Heart right ventricle (tissue), 16 donors: ENCODE results near the gene DEFB123. TPM values are rescaled to one million over a fixed set of nuclear protein-coding genes. Genes with fewer than 3 reads are reported as not detected.
"Not testable (repeated sequence)": the region's sequence is repeated elsewhere in the genome, so short reads cannot be mapped to it uniquely, and the experiment has no call there.

ENCODE experiments used
- ATAC-seq, 8 donors: fragments of 200-7000 bp; cut with Tn5 transposase; one replicate each; pipeline ENCODE4 v1.9.1; 2020; ENCODE audit warnings: mild to moderate bottlenecking in 8 of 8, moderate library complexity in 8 of 8, moderate number of reproducible peaks in 1 of 8
- DNase-seq, 2 donors: peaks; one replicate each; pipeline ENCODE4 v3.0.0-alpha.2; 2020
- H3K27ac ChIP-seq, 10 donors: fragments of 200-600 bp; sonication (generic) in 2 of 10; one replicate each; pipeline versions ENCODE4 v1.5.0 to v1.8.0; 2020 to 2022; ENCODE audit warnings: mild to moderate bottlenecking in 3 of 10
- H3K27me3 ChIP-seq, 7 donors: fragments of 200-600 bp; one replicate each; pipeline ENCODE4 v1.8.0; 2021 to 2022; ENCODE audit warnings: mild to moderate bottlenecking in 2 of 7
- H3K36me3 ChIP-seq, 9 donors: fragments of 200-600 bp; sonication (generic) in 1 of 9; one replicate each; pipeline versions ENCODE4 v1.5.0 to v1.8.0; 2020 to 2022; ENCODE audit warnings: mild to moderate bottlenecking in 2 of 9
- H3K4me1 ChIP-seq, 9 donors: fragments of 200-600 bp; sonication (generic) in 1 of 9; one replicate each; pipeline versions ENCODE4 v1.5.0 to v1.8.0; 2020 to 2022; ENCODE audit warnings: mild to moderate bottlenecking in 4 of 9
- H3K4me3 ChIP-seq, 10 donors: fragments of 200-600 bp; sonication (generic) in 2 of 10; one replicate each; pipeline versions ENCODE4 v1.5.0 to v1.8.0; 2020 to 2022; ENCODE audit warnings: mild to moderate bottlenecking in 7 of 10, moderate library complexity in 2 of 10
- H3K9me3 ChIP-seq, 11 donors: fragments of 200-600 bp in 10 of 11; sonication (generic) in 2 of 11; one replicate each; pipeline versions ENCODE4 v1.5.0 to v1.8.0; 2013 to 2022; ENCODE audit warnings: mild to moderate bottlenecking in 2 of 11, control low read depth in 1 of 11, moderate library complexity in 1 of 11
- whole genome bisulfite sequencing, 2 donors: extraction: QIAGEN DNeasy Blood & Tissue Kit; methylation state at CpG; one replicate each; pipeline ENCODE4 v1.1.7; 2013; ENCODE audit warnings: inconsistent platforms in 1 of 2; 5-methylcytosine and 5-hydroxymethylcytosine counted together
- intact Hi-C, 10 donors: fragments of 100-400 bp; cut with DNase I; formaldehyde crosslinking; loops; one replicate each; pipeline versions ENCODE4 v1.11.1 to v1.14.2; 2022
- polyA plus RNA-seq, 2 donors: library from polyadenylated mRNA; stranded (reverse); fragments of 200-250 nt; gene quantifications; one replicate each; pipeline ENCODE4 v1.2.3, GENCODE V29; 2013
- total RNA-seq, 10 donors: library from RNA; stranded (reverse); fragmentation: NEBNext Ultra II Directional in 3 of 10; extraction: Animal tissue kit (Norgen Biotek cat#: 25700) in 3 of 10; gene quantifications; one replicate each; pipeline versions ENCODE4 v1.2.1 to v1.2.4, GENCODE V29; 2021 to 2023
- TF ChIP-seq, protein P1 (sequence below), 9 donors: fragments of 200-600 bp; sonication (generic) in 2 of 9; IDR thresholded peaks; one replicate each; pipeline versions ENCODE4 v1.5.0 to v1.8.0; 2021 to 2022; ENCODE audit warnings: antibody characterized with exemption in 9 of 9, mild to moderate bottlenecking in 5 of 9, moderate library complexity in 1 of 9
- donor health status: Arrhythmogenic right ventricular cardiomyopathy.
- donor health status: ischemic (EF 13 %, LVEDD 7.1; RV severe dilation, severe dysfunction).
- donor health status: healthy with polysubstance abuse.
- donor health status: DM: no; HTN: yes; CAD: no.
- donor health status: DM: no; HTN: no; CAD: no.
- donor health status: ischemic (EF 25% LVEDD 6.9; RV normal size, moderate dysfunction).
- donor health status: ischemic (EF 25% LVEDD 5.7; RV mildly dilated, moderate dysfunction).
- donor health status: healthy.
- donor health status: DM: yes; HTN: yes; CAD: no.
- donor health status: Ischemic cardiomyopathy.
- donor health status: ischemic (EF 35%, LVEDD 5.7; RV mildly dilated, moderate dysfunction).
- donor health status: nonischemic (EF 11% LVEDD 7.7; RV severe dilation, severe dysfunction).
- donor health status: DM: yes; HTN: yes; CAD: no.
- donor health status: PGD.
- donor health status: ischemic (EF 29% LVEDD 5.4; RV normal size, mild dysfunction).
- donor health status: nonischemic (EF 23%, LVEDD 6.1; RV moderate dilation, normal function).

The DEFB123 gene
- total and polyA plus RNA-seq, 12 donors = not detected

DNA sequence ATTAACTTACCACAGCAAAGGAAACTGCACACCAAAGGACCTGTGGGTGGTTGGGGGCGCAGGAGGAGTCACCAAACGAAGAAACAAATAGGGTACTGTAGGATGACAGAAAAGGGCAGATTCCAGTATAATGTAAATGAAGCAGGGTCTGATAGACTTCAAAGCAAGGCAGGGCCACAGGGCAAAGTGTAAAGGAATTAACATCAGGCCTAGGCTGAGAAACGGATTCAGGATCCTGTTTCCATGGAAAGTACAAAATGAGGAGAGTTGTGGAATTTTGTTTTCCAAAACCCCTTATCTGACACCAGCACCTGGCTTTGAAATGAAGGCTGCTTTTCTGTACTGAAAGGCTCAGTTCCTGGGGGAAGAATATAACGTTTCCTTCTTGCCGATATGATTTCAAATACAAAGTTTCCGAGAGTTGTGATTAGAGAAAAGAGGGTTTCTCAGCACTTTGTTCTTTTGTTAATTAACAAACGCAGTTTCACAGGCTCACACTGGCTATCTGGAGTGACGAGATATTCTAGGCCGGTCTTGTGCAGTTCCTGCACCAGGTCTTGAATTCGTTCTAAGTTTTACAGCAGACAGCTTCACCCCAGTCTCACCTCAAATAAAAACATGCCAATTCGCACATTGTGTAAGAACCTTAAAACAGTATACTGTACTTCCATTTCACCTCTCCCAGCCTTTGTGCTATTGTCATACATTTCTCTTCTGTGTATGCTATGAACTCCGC is 5.8 kb downstream of the DEFB123 start:
- no peak overlapping the region for H3K4me3 ChIP-seq
- DNase-seq (no peak), ATAC-seq (no peak)
- H3K27ac ChIP-seq = no peak overlapping the region
- intact Hi-C loops = no loop called here
- WGBS, 2 donors = 59 to 72% methylated on average over 12 of the region's 12 CpGs
- H3K9me3 ChIP-seq = peaks cover 0 to 15% (median 0%) of the 10 kb centered on the region in 11 donors
- no peaks in the 10 kb centered on the region for H3K4me1 ChIP-seq
- no peaks in the 10 kb centered on the region for H3K36me3 ChIP-seq
- TF ChIP-seq, protein P1, sequence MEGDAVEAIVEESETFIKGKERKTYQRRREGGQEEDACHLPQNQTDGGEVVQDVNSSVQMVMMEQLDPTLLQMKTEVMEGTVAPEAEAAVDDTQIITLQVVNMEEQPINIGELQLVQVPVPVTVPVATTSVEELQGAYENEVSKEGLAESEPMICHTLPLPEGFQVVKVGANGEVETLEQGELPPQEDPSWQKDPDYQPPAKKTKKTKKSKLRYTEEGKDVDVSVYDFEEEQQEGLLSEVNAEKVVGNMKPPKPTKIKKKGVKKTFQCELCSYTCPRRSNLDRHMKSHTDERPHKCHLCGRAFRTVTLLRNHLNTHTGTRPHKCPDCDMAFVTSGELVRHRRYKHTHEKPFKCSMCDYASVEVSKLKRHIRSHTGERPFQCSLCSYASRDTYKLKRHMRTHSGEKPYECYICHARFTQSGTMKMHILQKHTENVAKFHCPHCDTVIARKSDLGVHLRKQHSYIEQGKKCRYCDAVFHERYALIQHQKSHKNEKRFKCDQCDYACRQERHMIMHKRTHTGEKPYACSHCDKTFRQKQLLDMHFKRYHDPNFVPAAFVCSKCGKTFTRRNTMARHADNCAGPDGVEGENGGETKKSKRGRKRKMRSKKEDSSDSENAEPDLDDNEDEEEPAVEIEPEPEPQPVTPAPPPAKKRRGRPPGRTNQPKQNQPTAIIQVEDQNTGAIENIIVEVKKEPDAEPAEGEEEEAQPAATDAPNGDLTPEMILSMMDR (IDR thresholded peaks at IDR 0.05) = no peak
- H3K27me3 ChIP-seq = peaks cover 0 to 8% (median 0%) of the 10 kb centered on the region in 7 donors

DNA sequence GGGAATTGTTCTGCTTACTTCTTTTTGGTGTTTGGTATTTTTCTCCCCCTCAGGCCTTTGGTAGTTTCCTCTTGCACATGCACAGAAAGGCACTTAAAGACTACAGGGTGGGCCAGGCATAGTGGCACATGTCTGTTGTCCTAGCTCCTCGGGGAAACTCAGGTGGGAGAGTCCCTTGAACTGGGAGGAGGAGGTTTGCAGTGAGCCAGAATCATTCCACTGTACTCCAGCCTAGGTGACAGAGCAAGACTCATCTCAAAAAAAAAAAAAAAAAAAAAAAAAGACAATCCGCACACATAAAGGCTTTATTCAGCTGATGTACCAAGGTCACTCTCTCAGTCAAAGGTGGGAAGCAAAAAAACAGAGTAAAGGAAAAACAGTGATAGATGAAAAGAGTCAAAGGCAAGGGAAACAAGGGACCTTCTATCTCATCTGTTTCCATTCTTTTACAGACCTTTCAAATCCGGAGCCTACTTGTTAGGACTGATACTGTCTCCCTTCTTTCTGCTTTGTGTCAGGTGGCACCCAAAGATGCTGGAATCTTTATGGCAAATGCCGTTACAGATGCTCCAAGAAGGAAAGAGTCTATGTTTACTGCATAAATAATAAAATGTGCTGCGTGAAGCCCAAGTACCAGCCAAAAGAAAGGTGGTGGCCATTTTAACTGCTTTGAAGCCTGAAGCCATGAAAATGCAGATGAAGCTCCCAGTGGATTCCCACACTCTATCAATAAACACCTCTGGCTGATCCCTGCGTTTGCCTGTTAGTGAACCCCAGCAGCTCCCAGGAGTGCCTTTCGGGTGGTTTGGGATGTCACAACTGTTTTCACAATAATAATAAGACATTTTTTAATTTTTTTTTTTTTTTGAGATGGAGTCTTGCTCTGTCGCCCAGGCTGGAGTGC is 9.3 kb downstream of the DEFB123 start:
- H3K36me3 ChIP-seq = no peaks in the 10 kb centered on the region
- H3K4me3 ChIP-seq = no peak overlapping the region
- H3K4me1 ChIP-seq = no peaks in the 10 kb centered on the region
- peaks cover 0 to 15% (median 0%) of the 10 kb centered on the region in 11 donors for H3K9me3 ChIP-seq
- H3K27me3 ChIP-seq = peaks cover 0 to 7% (median 0%) of the 10 kb centered on the region in 7 donors
- H3K27ac ChIP-seq = no peak overlapping the region
- WGBS, 2 donors = 67 to 69% methylated on average over 8 of the region's 8 CpGs
- TF ChIP-seq, protein P1 (IDR thresholded peaks at IDR 0.05) = no peak
- ATAC-seq (no peak), DNase-seq (no peak)
- intact Hi-C loops = no loop called here

DNA sequence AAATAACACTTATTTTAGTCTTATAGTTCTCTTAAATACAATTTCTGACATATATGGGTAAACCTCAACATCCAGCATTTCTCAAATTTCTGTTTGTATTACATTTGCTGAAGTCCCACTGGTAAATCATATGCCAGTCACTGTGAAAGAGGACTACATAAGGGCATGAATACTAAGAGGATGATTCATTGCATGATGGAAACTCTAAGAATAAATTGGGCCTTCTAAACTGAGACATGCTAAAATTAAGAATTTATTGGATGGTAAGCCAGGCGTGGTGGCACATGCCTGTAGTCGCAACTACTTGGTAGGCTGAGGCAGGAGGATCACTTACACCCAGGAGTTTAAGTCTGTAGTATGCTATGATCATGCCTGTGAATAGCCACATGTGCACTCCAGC is 12.1 kb downstream of the DEFB123 start:
- Histone ChIP-seq H3K9me3 (peaks cover 0 to 15% (median 0%) of the 10 kb centered on the region in 11 donors), H3K4me3 (no peak overlapping the region), H3K27ac (no peak overlapping the region), H3K36me3 (no peaks in the 10 kb centered on the region), H3K4me1 (no peaks in the 10 kb centered on the region), H3K27me3 (peaks cover 0 to 10% (median 6%) of the 10 kb centered on the region in 7 donors)
- TF ChIP-seq, protein P1 (IDR thresholded peaks at IDR 0.05) = no peak
- intact Hi-C loops = no loop called here
- WGBS, 2 donors = 71 to 73% methylated on average over 2 of the region's 2 CpGs
- no peak for ATAC-seq
- no peak for DNase-seq

DNA sequence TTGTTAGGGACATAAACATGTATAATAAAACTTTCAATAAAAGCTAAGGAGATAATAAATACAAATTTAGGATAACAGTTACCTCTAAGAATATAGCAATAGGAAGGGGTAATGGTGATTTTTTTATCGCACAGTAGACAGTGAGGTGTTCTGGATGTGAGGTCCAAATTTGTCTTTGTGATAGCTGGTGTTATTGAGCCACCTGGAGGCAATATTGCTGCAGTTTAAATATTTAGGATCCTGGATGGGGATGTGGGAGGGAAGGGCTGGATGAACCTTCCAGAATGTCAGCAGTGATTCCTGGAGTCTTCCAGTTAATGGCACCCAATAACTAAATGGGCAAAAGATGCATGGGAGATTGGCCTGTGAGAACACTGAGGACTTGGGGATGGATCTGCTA is 13.9 kb downstream of the DEFB123 start:
- ATAC-seq = no peak
- TF ChIP-seq, protein P1 (IDR thresholded peaks at IDR 0.05) = no peak
- intact Hi-C loops = no loop called here

DNA sequence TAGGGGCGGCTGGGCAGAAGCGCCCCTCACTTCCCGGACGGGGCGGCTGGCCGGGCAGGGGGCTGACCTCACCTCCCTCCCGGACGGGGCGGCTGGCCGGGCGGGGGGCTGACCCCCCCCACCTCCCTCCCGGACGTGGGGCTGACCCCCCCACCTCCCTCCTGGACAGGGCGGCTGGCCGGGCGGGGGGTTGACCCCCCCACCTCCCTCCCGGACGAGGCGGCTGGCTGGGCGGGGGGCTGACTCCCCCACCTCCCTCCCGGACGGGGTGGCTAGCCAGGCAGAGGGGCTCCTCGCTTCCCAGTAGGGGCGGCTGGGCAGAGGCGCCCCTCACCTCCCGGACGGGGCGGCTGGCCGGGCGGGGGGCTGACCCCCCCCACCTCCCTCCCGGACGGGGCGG is 30.5 kb downstream of the DEFB123 start:
- WGBS, 2 donors = 95 to 96% methylated on average over 4 to 29 of the region's 33 CpGs
- DNase-seq = not testable (repeated sequence)

More for the DNA sequence above, 13.9 kb downstream of the DEFB123 start:
- H3K27me3 ChIP-seq = peaks cover 0 to 26% (median 19%) of the 10 kb centered on the region in 7 donors
- DNase-seq = no peak
- peaks cover 0 to under 1% (median 0%) of the 10 kb centered on the region in 11 donors for H3K9me3 ChIP-seq
- H3K36me3 ChIP-seq = no peaks in the 10 kb centered on the region
- H3K27ac ChIP-seq = no peak overlapping the region
- H3K4me3 ChIP-seq = no peak overlapping the region
- no peaks in the 10 kb centered on the region for H3K4me1 ChIP-seq
- WGBS, 2 donors = 93% methylated on average over 1 of the region's 1 CpG

More for the DNA sequence above, 30.5 kb downstream of the DEFB123 start:
- intact Hi-C loops, ATAC-seq, H3K36me3 ChIP-seq, H3K27ac ChIP-seq, H3K9me3 ChIP-seq, H3K4me3 ChIP-seq: not testable (repeated sequence)
- Histone ChIP-seq H3K4me1 (peaks cover 0 to 31% (median 10%) of the 10 kb centered on the region in 9 donors), H3K27me3 (peaks cover 0 to 19% (median 15%) of the 10 kb centered on the region in 7 donors)
